GM21447 (cell line): ENCODE results near the gene TICAM2.

ENCODE experiments used
- ATAC-seq: cut with Tn5 transposase; IDR thresholded peaks from one replicate; pipeline ENCODE4 v1.9.1; 2021; ENCODE audit not compliant: unreplicated experiment

TICAM2 gene

DNA sequence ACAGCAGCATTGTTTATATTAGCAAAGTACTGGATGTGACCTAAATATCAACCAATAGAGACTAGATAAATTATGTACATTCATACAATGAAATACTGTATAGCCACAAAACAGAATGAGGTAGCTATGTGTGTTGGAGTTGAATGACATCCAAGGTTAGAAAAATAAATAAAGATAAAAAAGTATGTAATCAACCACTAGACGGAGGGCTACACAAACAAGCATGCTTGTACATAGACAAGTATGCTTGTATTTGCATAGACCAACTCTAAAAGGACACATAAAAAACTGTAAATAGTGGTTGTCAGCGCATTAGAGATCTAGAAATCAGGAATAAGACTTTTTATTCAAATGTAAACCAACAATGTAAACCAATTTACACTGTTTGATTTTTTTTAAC is 60.7 kb downstream of the TICAM2 start:
- no peak for ATAC-seq

DNA sequence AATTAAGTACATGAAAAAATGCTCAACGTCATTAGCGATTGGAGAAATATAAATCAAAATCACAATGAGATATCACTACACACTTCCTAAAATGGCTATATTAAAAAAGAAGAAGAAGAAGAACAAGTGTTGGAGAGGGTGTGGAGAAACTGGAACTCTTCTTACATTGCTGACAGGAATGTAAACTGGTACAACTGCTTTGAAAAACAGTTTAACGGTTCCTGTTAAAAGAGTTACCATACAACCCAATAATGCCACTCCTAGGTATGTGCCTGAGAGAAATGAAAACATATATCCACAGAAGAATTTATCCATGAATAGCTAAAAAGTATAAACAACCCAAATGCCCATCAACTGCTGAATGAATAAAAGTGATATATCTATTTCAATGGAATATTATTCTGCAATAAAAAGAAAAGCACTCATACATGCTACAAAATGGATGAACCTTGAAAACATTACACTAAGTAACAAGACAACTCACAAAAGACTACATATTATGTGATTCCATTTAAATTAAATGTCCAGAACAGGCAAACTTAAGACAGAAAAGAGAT is 66.7 kb downstream of the TICAM2 start:
- no peak for ATAC-seq

DNA sequence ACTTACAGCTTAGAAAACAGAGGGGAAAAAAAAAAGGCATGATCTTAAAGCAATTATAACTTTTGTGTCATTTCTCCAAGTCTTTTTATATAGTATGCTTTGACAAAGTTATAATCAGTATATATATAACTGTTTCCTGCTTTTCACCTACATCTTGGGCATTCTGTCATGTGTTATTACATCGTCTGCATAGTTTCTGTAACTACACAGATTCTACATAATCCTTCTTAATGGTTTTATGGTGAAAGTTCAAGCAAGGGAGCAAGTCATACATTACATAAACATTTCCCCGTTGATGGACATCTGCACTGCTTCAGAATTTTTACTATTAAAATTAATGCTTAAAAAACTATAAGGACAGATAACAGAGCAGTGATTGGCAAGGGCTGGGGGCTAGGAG is 69.8 kb downstream of the TICAM2 start:
- no peak for ATAC-seq

DNA sequence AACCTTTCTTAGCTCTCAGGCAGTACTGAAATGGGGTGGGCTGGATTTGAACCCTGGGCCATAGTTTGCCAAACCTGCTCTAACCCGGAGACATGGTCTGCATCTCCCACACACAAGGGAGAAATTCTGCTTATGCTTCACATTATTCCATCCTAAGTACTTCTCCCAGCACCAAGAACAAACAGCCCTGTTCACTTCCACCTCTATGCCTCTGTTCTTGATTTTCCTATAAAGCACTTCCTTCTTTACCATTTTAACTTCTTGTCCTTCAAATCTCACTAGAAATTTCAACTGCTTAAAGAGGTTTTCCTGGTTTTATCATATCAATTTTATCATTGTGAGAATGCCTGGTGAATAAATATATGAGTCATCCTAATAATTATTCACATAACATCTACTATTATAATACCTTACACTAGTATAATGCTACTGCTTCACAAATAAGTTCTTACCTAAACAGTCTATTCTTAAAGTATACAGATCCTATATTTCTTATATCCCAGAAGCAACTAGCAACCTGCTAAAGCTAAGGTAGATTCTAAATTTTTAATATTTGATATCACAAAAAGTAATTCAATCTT is 70.4 kb downstream of the TICAM2 start:
- ATAC-seq, result no peak

DNA sequence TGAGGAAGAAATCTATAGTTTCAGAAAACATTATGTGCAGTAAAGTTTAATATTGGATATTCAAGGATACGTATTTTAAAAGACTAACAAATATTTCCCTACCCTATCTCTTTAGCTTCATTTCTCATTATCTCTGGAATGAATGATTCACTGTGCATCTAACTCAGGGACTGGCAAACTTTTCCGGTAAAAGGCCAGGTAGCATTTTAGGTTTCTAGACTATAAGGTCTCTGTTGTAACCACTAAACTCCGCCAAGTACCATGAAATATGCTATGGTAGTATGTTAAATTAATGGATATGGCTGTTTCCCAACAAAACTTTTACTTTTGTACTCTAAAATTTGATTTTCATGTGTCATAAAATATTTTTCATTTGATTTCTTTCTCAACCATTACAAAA is 70.9 kb downstream of the TICAM2 start:
- no peak for ATAC-seq

DNA sequence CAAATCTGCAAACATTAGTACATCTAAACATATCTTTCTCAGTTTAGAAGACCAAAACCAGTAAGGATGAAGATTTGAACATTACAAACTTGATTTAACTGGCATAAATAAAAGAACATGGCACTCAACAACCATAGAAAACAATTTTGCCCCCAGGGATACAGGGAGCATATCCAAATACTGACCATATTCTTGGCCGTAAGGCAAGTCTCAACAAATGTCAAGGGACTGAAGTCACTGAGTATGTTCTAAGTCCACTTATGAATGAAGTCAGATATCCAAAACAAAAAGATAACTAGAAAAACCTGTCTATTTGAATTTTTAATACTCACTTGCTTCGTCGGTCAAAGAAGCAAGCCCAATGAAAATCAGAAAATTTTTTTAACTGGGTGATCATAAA is 71.9 kb downstream of the TICAM2 start:
- ATAC-seq, result no peak
